Measurements from ENCODE around the gene MEMO1. TPM values are rescaled to one million over a fixed set of nuclear protein-coding genes. Genes with fewer than 3 reads are reported as not detected.

Gene MEMO1
- total and polyA plus RNA-seq, 4 donors = 22.4 to 32.9 (median 27.3) TPM

GRCh38 chr2:31962757-31963361 is 47.9 kb downstream of the MEMO1 start:
- Histone ChIP-seq H3K27me3 (ENCODE audit: control insufficient read depth in 4 of 4, insufficient read depth in 4 of 4, low read length in 3 of 4) (no peaks in the 10 kb centered on the region), H3K36me3 (ENCODE audit: control insufficient read depth in 4 of 4, insufficient read depth in 3 of 4, low read depth in 1 of 4, low read length in 3 of 4) (no peaks in the 10 kb centered on the region), H3K4me3 (ENCODE audit: low read depth in 1 of 3, low read length in 3 of 3) (no peak overlapping the region), H3K9ac (ENCODE audit: low read depth in 1 of 2, low read length in 2 of 2) (no peak overlapping the region), H3K4me1 (ENCODE audit: control insufficient read depth in 4 of 4, insufficient read depth in 4 of 4, low read length in 3 of 4) (peaks cover 0 to 1% (median 0%) of the 10 kb centered on the region in 4 donors), H3K9me3 (ENCODE audit: control insufficient read depth in 4 of 4, low read length in 3 of 4) (no peaks in the 10 kb centered on the region), H3K27ac (ENCODE audit: low read depth in 1 of 2, low read length in 2 of 2) (no peak overlapping the region)
- WGBS = 95% methylated on average over 2 of the region's 2 CpGs
- TF ChIP-seq HNF4G (IDR thresholded peaks at IDR 0.05) (no peak), JUND (IDR thresholded peaks at IDR 0.05) (no peak), YY1 (IDR thresholded peaks at IDR 0.05) (no peak), GABPA (IDR thresholded peaks at IDR 0.05 in 1 of 2, conservative IDR thresholded peaks at IDR 0.05 in 1 of 2) (no peak)
- TF ChIP-seq, protein P1, sequence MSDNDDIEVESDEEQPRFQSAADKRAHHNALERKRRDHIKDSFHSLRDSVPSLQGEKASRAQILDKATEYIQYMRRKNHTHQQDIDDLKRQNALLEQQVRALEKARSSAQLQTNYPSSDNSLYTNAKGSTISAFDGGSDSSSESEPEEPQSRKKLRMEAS (IDR thresholded peaks at IDR 0.05) = no peak
- TF ChIP-seq, protein P2, sequence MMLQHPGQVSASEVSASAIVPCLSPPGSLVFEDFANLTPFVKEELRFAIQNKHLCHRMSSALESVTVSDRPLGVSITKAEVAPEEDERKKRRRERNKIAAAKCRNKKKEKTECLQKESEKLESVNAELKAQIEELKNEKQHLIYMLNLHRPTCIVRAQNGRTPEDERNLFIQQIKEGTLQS (IDR thresholded peaks at IDR 0.05) = no peak
- no peak for DNase-seq (ENCODE audit: low spot score)

DNA sequence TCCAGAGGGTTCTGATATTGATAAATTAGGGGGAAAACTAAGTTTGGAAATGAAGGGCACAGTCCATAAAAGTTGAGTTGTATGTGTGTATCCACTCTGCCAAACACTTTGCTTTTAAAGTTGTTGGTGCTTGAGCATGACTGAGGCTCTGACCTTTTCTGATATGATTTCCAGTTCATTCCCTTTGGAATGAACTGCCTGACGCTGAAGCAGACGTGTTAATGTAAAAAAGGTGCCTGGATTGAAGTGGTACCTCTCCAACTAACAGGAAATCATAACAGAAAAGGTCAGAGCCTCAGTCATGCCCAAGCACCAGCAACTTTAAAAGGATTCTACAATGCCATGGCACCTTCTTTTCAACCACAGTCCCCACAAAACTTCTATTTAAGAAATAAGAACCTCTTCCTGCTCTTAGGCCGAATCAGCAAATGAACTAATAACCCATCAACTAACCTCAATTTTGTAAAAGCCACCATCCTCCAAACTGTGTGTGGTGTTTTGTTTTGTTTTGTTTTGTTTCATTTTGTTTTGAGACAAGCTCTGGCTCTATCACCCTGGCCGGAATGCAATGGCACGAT is 52.6 kb downstream of the MEMO1 start:
- Histone ChIP-seq H3K4me3 (ENCODE audit: low read depth in 1 of 3, low read length in 3 of 3) (no peak overlapping the region), H3K36me3 (ENCODE audit: control insufficient read depth in 4 of 4, insufficient read depth in 3 of 4, low read depth in 1 of 4, low read length in 3 of 4) (no peaks in the 10 kb centered on the region), H3K9me3 (ENCODE audit: control insufficient read depth in 4 of 4, low read length in 3 of 4) (no peaks in the 10 kb centered on the region), H3K9ac (ENCODE audit: low read depth in 1 of 2, low read length in 2 of 2) (no peak overlapping the region), H3K27me3 (ENCODE audit: control insufficient read depth in 4 of 4, insufficient read depth in 4 of 4, low read length in 3 of 4) (no peaks in the 10 kb centered on the region), H3K4me1 (ENCODE audit: control insufficient read depth in 4 of 4, insufficient read depth in 4 of 4, low read length in 3 of 4) (peaks cover 0 to 1% (median 0%) of the 10 kb centered on the region in 4 donors), H3K27ac (ENCODE audit: low read depth in 1 of 2, low read length in 2 of 2) (no peak overlapping the region)
- no peak for TF ChIP-seq HNF4G (IDR thresholded peaks at IDR 0.05)
- TF ChIP-seq YY1 (IDR thresholded peaks at IDR 0.05) = no peak
- TF ChIP-seq NR2F2 (IDR thresholded peaks at IDR 0.05) = no peak
- TF ChIP-seq, protein P1 (IDR thresholded peaks at IDR 0.05) = no peak
- no peak for TF ChIP-seq FOXA1 (IDR thresholded peaks at IDR 0.05)
- no peak for TF ChIP-seq RAD21 (IDR thresholded peaks at IDR 0.05)
- TF ChIP-seq, protein P2 (IDR thresholded peaks at IDR 0.05) = no peak
- TF ChIP-seq SP1 (IDR thresholded peaks at IDR 0.05) = no peak
- no peak for TF ChIP-seq CTCF (IDR thresholded peaks at IDR 0.05; ENCODE audit: low read depth, low read length, missing input control)
- TF ChIP-seq REST (IDR thresholded peaks at IDR 0.05) = no peak
- TF ChIP-seq, protein P3, sequence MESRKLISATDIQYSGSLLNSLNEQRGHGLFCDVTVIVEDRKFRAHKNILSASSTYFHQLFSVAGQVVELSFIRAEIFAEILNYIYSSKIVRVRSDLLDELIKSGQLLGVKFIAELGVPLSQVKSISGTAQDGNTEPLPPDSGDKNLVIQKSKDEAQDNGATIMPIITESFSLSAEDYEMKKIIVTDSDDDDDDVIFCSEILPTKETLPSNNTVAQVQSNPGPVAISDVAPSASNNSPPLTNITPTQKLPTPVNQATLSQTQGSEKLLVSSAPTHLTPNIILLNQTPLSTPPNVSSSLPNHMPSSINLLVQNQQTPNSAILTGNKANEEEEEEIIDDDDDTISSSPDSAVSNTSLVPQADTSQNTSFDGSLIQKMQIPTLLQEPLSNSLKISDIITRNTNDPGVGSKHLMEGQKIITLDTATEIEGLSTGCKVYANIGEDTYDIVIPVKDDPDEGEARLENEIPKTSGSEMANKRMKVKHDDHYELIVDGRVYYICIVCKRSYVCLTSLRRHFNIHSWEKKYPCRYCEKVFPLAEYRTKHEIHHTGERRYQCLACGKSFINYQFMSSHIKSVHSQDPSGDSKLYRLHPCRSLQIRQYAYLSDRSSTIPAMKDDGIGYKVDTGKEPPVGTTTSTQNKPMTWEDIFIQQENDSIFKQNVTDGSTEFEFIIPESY (IDR thresholded peaks at IDR 0.05) = no peak
- TF ChIP-seq TAF1 (conservative IDR thresholded peaks at IDR 0.05) = no peak
- no peak for TF ChIP-seq FOXA2 (IDR thresholded peaks at IDR 0.05)
- TF ChIP-seq GABPA (IDR thresholded peaks at IDR 0.05 in 1 of 2, conservative IDR thresholded peaks at IDR 0.05 in 1 of 2) = no peak
- DNase-seq (ENCODE audit: low spot score) = no peak
- WGBS = 81% methylated on average over 5 of the region's 5 CpGs

All from liver (tissue), 9 donors.